Naive thymus-derived CD4-positive, alpha-beta T cell (primary cell): Measurements from ENCODE around the gene RDH12. TPM values are rescaled to one million over a fixed set of nuclear protein-coding genes. Genes with fewer than 3 reads are reported as not detected.
"Not testable (repeated sequence)": the region's sequence is repeated elsewhere in the genome, so short reads cannot be mapped to it uniquely, and the experiment has no call there.

Source experiments
- ATAC-seq: fragments of 150-1000 bp; cut with Tn5 transposase; 2 replicates; pipeline ENCODE4 v1.10.0; 2021; ENCODE audit warnings: mild to moderate bottlenecking, moderate library complexity
- CTCF ChIA-PET: fragments of 350-600 bp; sonication (Branson Sonifier 250); formaldehyde crosslinking; loops from one replicate; lab custom pipeline; 2021; ENCODE audit warnings: antibody characterized with exemption; lab: Charles Lee
- POLR2A ChIA-PET: fragments of 350-600 bp; sonication (Branson Sonifier 250); formaldehyde crosslinking; loops from one replicate; lab custom pipeline; 2021; ENCODE audit warnings: antibody characterized with exemption, inconsistent platforms; lab: Charles Lee
- DNase-seq, 9 donors: peaks; one replicate each; pipeline versions ENCODE4 v3.0.0 to v3.0.0-alpha.2; 2020 to 2022; ENCODE audit warnings: mixed read lengths in 1 of 9
- H3K27ac ChIP-seq: one replicate; pipeline ENCODE4 v1.7.0; 2013; ENCODE audit warnings: mild to moderate bottlenecking, low read depth, low read length, moderate library complexity
- H3K27me3 ChIP-seq, 2 donors: one replicate each; pipeline ENCODE4 v1.7.0; 2013; ENCODE audit warnings: low read length in 2 of 2, mild to moderate bottlenecking in 2 of 2, moderate library complexity in 2 of 2; ENCODE audit not compliant: control insufficient read depth in 2 of 2, insufficient read depth in 2 of 2
- H3K36me3 ChIP-seq, 3 experiments: 1 replicate in 2 of 3; 2 replicates in 1 of 3; pipeline ENCODE4 v1.7.0; 2013; ENCODE audit warnings: low read length in 3 of 3, mild to moderate bottlenecking in 3 of 3, moderate library complexity in 1 of 3; ENCODE audit not compliant: insufficient read depth in 3 of 3, control insufficient read depth in 2 of 3
- H3K4me1 ChIP-seq, 2 donors: one replicate each; pipeline ENCODE4 v1.7.0; 2013; ENCODE audit warnings: low read length in 2 of 2, mild to moderate bottlenecking in 2 of 2, moderate library complexity in 1 of 2; ENCODE audit not compliant: control insufficient read depth in 2 of 2, insufficient read depth in 2 of 2
- H3K4me3 ChIP-seq: 2 replicates; pipeline ENCODE4 v1.7.0; 2013; ENCODE audit warnings: mild to moderate bottlenecking, low read length
- H3K9me3 ChIP-seq, 3 experiments: 1 replicate in 2 of 3; 2 replicates in 1 of 3; pipeline ENCODE4 v1.7.0; 2013; ENCODE audit warnings: low read length in 3 of 3; ENCODE audit not compliant: control insufficient read depth in 2 of 3
- H3K27ac Mint-ChIP-seq, 9 donors: one replicate each; pipeline ENCODE4 v1.8.0; 2020 to 2022; ENCODE audit warnings: mixed read lengths in 9 of 9, mild to moderate bottlenecking in 8 of 9, moderate library complexity in 5 of 9, inconsistent platforms in 2 of 9
- H3K27me3 Mint-ChIP-seq, 5 donors: one replicate each; pipeline ENCODE4 v1.8.0; 2021 to 2022; ENCODE audit warnings: mixed read lengths in 5 of 5, mild to moderate bottlenecking in 1 of 5
- H3K36me3 Mint-ChIP-seq, 5 donors: one replicate each; pipeline ENCODE4 v1.8.0; 2020 to 2022; ENCODE audit warnings: mixed read lengths in 5 of 5, mild to moderate bottlenecking in 3 of 5, inconsistent platforms in 1 of 5
- H3K4me1 Mint-ChIP-seq, 7 donors: one replicate each; pipeline ENCODE4 v1.8.0; 2020 to 2022; ENCODE audit warnings: mixed read lengths in 7 of 7, mild to moderate bottlenecking in 3 of 7, inconsistent platforms in 1 of 7
- H3K4me3 Mint-ChIP-seq, 10 donors: one replicate each; pipeline ENCODE4 v1.8.0; 2020 to 2022; ENCODE audit warnings: mild to moderate bottlenecking in 10 of 10, mixed read lengths in 10 of 10, moderate library complexity in 6 of 10, inconsistent platforms in 2 of 10
- H3K9me3 Mint-ChIP-seq, 11 donors: one replicate each; pipeline ENCODE4 v1.8.0; 2020 to 2022; ENCODE audit warnings: mixed read lengths in 11 of 11, mild to moderate bottlenecking in 4 of 11, inconsistent platforms in 1 of 11, moderate library complexity in 1 of 11
- intact Hi-C, 2 donors: fragments of 100-400 bp; cut with micrococcal nuclease; formaldehyde crosslinking; loops; one replicate each; pipeline ENCODE4 v1.15.1; 2023
- polyA plus RNA-seq, 2 donors: library from polyadenylated mRNA; unstranded; fragments of 300-500 nt; fragmentation: Illumina TruSeq; gene quantifications; one replicate each; pipeline ENCODE4 v1.2.3, GENCODE V29; 2021
- total RNA-seq, 6 experiments: library from RNA in 5 of 6; stranded (reverse) in 5 of 6; gene quantifications; 1 replicate in 5 of 6; 2 replicates in 1 of 6; pipeline ENCODE4 v1.2.3 and lab custom pipeline; 2021 to 2026

Gene RDH12
- total and polyA plus RNA-seq, 7 experiments from 2014 or later: 0.10 to 0.31 TPM; not detected in 5

DNA sequence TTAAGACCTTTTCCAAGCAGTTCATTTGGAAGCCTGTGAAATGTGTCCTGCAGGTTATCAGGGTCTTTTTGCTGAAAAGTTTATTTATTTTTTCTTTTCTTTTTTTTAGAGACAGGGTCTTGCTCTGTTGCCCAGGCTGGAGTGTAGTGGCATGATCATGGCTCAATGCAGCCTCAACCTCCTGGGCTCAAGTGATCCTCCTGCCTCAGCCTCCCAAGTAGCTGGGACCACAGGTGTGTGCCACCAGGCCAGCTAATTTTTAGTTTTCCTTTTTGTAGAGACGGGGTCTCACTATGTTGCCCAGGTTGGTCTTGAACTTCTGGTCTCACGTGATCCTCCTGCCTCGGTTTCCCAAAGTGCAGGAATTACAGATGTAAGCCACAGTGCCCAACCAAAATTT is 17.7 kb downstream of the RDH12 start:
- H3K4me3 ChIP-seq, H3K4me1 ChIP-seq, H3K36me3 ChIP-seq, H3K9me3 Mint-ChIP-seq, H3K4me3 Mint-ChIP-seq, H3K27me3 ChIP-seq, H3K27ac Mint-ChIP-seq, intact Hi-C loops, H3K36me3 Mint-ChIP-seq, H3K4me1 Mint-ChIP-seq, POLR2A ChIA-PET, CTCF ChIA-PET, H3K9me3 ChIP-seq, ATAC-seq, DNase-seq, H3K27ac ChIP-seq: not testable (repeated sequence)
- peaks cover 30 to 41% (median 34%) of the 10 kb centered on the region in 5 donors for H3K27me3 Mint-ChIP-seq

DNA sequence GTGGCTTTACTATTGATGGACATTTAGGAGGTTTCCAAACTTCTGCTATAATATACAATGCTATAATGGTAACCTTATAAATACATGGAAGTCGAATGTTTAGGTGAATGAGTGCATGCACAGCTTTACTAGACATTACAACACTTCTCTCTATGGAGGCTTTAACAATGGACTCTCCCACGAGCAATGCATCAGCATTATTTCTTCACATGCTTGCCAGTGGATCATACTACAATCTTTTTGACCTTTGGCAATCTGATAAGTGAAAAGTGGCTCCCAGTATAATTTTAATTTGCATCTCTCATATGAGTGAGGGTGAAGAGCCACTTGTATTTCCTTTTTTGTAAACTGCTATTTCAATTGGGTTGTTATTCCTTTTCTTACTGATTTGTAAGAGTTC is 18.2 kb downstream of the RDH12 start:
- Mint-ChIP-seq H3K27ac (no peak overlapping the region), H3K9me3 (peaks cover 0 to 4% (median 0%) of the 10 kb centered on the region in 11 donors), H3K27me3 (peaks cover 34 to 42% (median 38%) of the 10 kb centered on the region in 5 donors), H3K4me1 (peaks cover 0 to 6% (median 3%) of the 10 kb centered on the region in 7 donors), H3K36me3 (no peaks in the 10 kb centered on the region), H3K4me3 (no peak overlapping the region)
- Histone ChIP-seq H3K36me3 (no peaks in the 10 kb centered on the region), H3K4me3 (no peak overlapping the region), H3K9me3 (no peaks in the 10 kb centered on the region), H3K4me1 (no peaks in the 10 kb centered on the region), H3K27me3 (peaks cover 0 to 9% of the 10 kb centered on the region in 2 donors), H3K27ac (no peak overlapping the region)
- POLR2A ChIA-PET: no interaction called here
- no peak for DNase-seq
- CTCF ChIA-PET: interaction anchor here (1.8 kb wide), 1 partner anchor 149 kb away, joined by 4 read pairs; no protein-coding TSS in a partner anchor
- no peak for ATAC-seq
- intact Hi-C loops: no loop called here

DNA sequence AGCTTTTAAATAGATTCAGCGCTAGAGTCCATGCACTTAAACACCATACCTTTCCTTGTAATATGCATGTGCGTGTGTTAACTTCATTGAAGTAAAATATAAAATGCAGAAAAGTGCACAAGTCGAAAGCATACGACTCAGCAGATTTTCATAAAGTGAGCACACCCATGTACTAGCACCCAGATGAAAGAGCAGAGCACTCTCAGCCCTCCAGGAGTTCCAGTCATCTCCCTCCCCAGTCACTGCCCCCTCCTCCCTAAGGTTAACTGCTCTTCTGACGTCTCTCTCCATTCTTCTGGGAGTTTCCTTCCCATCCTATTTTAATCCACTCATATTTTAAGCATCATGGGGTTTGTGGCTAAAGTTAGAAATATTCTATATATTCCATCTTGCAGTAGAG is 20.2 kb downstream of the RDH12 start:
- POLR2A ChIA-PET: no interaction called here
- intact Hi-C loops: no loop called here

DNA sequence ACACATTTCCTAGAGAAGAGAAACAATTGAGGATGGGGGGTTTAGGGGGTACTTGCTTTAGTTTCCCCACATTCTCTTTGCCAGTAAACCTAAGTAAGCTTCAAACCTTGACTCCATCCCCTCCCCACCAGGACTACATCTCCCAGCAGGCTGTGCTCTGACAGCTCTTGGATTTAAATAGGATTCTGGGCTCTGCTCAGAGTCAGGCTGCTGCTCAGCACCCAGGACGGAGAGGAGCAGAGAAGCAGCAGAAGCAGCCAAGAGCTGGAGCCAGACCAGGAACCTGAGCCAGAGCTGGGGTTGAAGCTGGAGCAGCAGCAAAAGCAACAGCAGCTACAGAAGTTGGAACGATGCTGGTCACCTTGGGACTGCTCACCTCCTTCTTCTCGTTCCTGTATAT is 20.6 kb downstream of the RDH12 start:
- H3K27ac ChIP-seq: no peak overlapping the region
- POLR2A ChIA-PET: no interaction called here
- no peaks in the 10 kb centered on the region for H3K36me3 ChIP-seq
- Mint-ChIP-seq H3K9me3 (peaks cover 0 to 4% (median 0%) of the 10 kb centered on the region in 11 donors), H3K4me1 (peaks cover 0 to 6% (median 3%) of the 10 kb centered on the region in 7 donors), H3K4me3 (no peak overlapping the region), H3K27me3 (peaks cover 38 to 52% (median 42%) of the 10 kb centered on the region in 5 donors), H3K27ac (no peak overlapping the region), H3K36me3 (peaks cover 0 to 14% (median 0%) of the 10 kb centered on the region in 5 donors)
- no peak for ATAC-seq
- CTCF ChIA-PET: no interaction called here
- intact Hi-C loops: no loop called here
- DNase-seq: no peak
- no peaks in the 10 kb centered on the region for H3K4me1 ChIP-seq
- H3K27me3 ChIP-seq: peaks cover 0 to 9% of the 10 kb centered on the region in 2 donors
- H3K9me3 ChIP-seq: no peaks in the 10 kb centered on the region
- no peak overlapping the region for H3K4me3 ChIP-seq

More for the DNA sequence above, 20.2 kb downstream of the RDH12 start:
- no peak overlapping the region for H3K4me3 ChIP-seq
- H3K4me1 ChIP-seq: no peaks in the 10 kb centered on the region
- Mint-ChIP-seq H3K27me3 (peaks cover 38 to 52% (median 42%) of the 10 kb centered on the region in 5 donors), H3K27ac (no peak overlapping the region), H3K36me3 (peaks cover 0 to 11% (median 0%) of the 10 kb centered on the region in 5 donors), H3K9me3 (peaks cover 0 to 4% (median 0%) of the 10 kb centered on the region in 11 donors), H3K4me1 (peaks cover 0 to 6% (median 3%) of the 10 kb centered on the region in 7 donors), H3K4me3 (no peak overlapping the region)
- no peaks in the 10 kb centered on the region for H3K36me3 ChIP-seq
- H3K9me3 ChIP-seq: no peaks in the 10 kb centered on the region
- no peak overlapping the region for H3K27ac ChIP-seq
- DNase-seq: no peak
- peaks cover 0 to 9% of the 10 kb centered on the region in 2 donors for H3K27me3 ChIP-seq
- ATAC-seq: no peak
- CTCF ChIA-PET: no interaction called here

DNA sequence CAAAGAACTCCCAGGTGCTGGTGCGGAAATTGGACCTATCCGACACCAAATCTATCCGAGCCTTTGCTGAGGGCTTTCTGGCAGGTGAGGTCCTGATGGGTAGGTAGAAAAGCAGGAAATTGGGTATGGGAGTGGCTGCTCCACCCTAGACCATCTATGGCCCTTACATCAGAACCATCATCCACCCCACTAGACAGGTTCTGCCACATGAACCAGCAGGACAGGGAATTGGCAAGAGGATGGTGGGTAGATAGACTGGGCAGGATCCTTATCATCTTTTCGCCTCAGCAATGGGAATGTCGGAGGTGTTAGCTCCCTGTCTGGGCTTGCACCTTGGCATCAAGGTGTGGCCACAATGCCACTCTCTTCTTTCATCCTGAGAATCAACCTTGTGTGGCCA is 23.5 kb downstream of the RDH12 start:
- Mint-ChIP-seq H3K4me1 (peaks cover 0 to 6% (median 3%) of the 10 kb centered on the region in 7 donors), H3K9me3 (peaks cover 0 to 3% (median 0%) of the 10 kb centered on the region in 11 donors), H3K27ac (no peak overlapping the region), H3K27me3 (peaks cover 31 to 52% (median 42%) of the 10 kb centered on the region in 5 donors), H3K4me3 (no peak overlapping the region), H3K36me3 (peaks cover 0 to 14% (median 5%) of the 10 kb centered on the region in 5 donors)
- ATAC-seq (no peak), DNase-seq (no peak)
- CTCF ChIA-PET: no interaction called here
- no peak overlapping the region for H3K4me3 ChIP-seq
- no peaks in the 10 kb centered on the region for H3K4me1 ChIP-seq
- POLR2A ChIA-PET: no interaction called here
- no peaks in the 10 kb centered on the region for H3K36me3 ChIP-seq
- H3K27ac ChIP-seq: no peak overlapping the region
- peaks cover 0 to 9% of the 10 kb centered on the region in 2 donors for H3K27me3 ChIP-seq
- no peaks in the 10 kb centered on the region for H3K9me3 ChIP-seq
- intact Hi-C loops: no loop called here

DNA sequence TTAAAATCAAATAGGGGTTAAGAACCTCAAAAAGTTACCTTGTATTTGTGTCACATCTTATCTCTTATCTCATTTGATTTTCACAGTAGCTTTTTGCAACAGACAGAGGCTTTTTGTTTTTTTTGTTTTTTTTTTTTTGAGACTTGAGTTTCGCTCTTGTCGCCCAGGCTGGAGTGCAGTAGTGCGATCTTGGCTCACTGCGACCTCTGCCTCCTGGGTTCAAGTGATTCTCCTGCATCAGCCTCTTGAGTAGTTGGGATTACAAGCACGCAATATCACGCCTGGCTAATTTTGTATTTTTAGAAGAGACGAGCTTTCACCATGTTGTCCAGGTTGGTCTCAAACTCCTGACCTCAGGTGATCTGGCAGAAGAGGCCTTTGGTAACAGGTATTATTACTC is 25.7 kb downstream of the RDH12 start:
- Histone ChIP-seq H3K4me1 (no peaks in the 10 kb centered on the region), H3K27ac (no peak overlapping the region), H3K9me3 (no peaks in the 10 kb centered on the region), H3K4me3 (no peak overlapping the region), H3K36me3 (no peaks in the 10 kb centered on the region), H3K27me3 (peaks cover 0 to 4% of the 10 kb centered on the region in 2 donors)
- H3K9me3 Mint-ChIP-seq: peaks cover 0 to 3% (median 0%) of the 10 kb centered on the region in 11 donors
- POLR2A ChIA-PET: no interaction called here
- peaks cover 0 to 5% (median 3%) of the 10 kb centered on the region in 7 donors for H3K4me1 Mint-ChIP-seq
- intact Hi-C loops: no loop called here
- DNase-seq (no peak), ATAC-seq (no peak)
- H3K27ac Mint-ChIP-seq: no peak overlapping the region
- H3K36me3 Mint-ChIP-seq: peaks cover 0 to 14% (median 5%) of the 10 kb centered on the region in 5 donors
- peaks cover 14 to 36% (median 28%) of the 10 kb centered on the region in 5 donors for H3K27me3 Mint-ChIP-seq
- no peak overlapping the region for H3K4me3 Mint-ChIP-seq
- CTCF ChIA-PET: no interaction called here

DNA sequence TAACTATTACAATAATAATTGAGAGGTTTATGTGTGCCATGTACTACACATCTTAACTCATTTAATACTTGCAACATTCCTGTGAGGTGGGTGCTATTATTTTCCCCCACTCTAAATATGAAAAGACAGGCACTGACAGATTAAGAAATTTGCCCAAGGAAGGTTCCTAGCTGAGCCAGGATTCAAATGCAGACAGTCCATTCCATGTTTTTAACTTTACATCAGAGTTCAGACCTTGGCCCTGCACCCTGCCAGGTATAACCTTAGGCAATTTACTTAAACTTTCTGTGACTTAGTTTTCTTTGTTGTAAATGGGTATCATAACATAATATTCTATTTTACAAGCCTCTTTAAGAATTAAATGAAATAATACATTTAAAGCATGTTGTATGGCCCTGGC is 26.6 kb downstream of the RDH12 start:
- peaks cover 0 to 14% (median 5%) of the 10 kb centered on the region in 5 donors for H3K36me3 Mint-ChIP-seq
- DNase-seq (no peak), ATAC-seq (no peak)
- Histone ChIP-seq H3K27me3 (peaks cover 0 to 3% of the 10 kb centered on the region in 2 donors), H3K36me3 (no peaks in the 10 kb centered on the region), H3K4me1 (no peaks in the 10 kb centered on the region), H3K4me3 (no peak overlapping the region), H3K9me3 (no peaks in the 10 kb centered on the region), H3K27ac (no peak overlapping the region)
- H3K4me1 Mint-ChIP-seq: no peaks in the 10 kb centered on the region
- intact Hi-C loops: no loop called here
- no peak overlapping the region for H3K27ac Mint-ChIP-seq
- CTCF ChIA-PET: no interaction called here
- H3K4me3 Mint-ChIP-seq: no peak overlapping the region
- H3K9me3 Mint-ChIP-seq: peaks cover 0 to 3% (median 0%) of the 10 kb centered on the region in 11 donors
- POLR2A ChIA-PET: no interaction called here
- peaks cover 5 to 29% (median 21%) of the 10 kb centered on the region in 5 donors for H3K27me3 Mint-ChIP-seq
